IMR-90 (cell line): ENCODE results near the gene COPZ1. TPM values are rescaled to one million over a fixed set of nuclear protein-coding genes. Genes with fewer than 3 reads are reported as not detected.
A peak's percentile ranks its signal among the peaks of the same experiment; 100 is the strongest.

Experiments
- ATAC-seq: fragments of 200-7000 bp; cut with Tn5 transposase; 2 replicates; pipeline ENCODE4 v1.9.1; 2020; ENCODE audit warnings: low read depth, mild to moderate bottlenecking, moderate library complexity
- BruUV-seq: library from RNA; stranded (reverse); fragments of 400-500 nt; replicated peaks from 2 replicates; lab custom pipeline; 2021; lab: Mats Ljungman, UMichigan
- CTCF ChIA-PET: fragments of 300-600 bp; formaldehyde crosslinking; extraction: SDS; loops from one replicate; lab custom pipeline; 2021; ENCODE audit warnings: antibody characterized with exemption; lab: Yijun Ruan, JAX
- POLR2A ChIA-PET: fragments of 300-600 bp; sonication (Branson Sonifier 250); formaldehyde crosslinking; loops from one replicate; lab custom pipeline; 2022; ENCODE audit warnings: antibody characterized with exemption; ENCODE audit not compliant: unreplicated experiment; lab: Charles Lee
- DNase-seq: peaks from one replicate; pipeline ENCODE4 v3.0.0; 2013
- H2AFZ ChIP-seq: replicated peaks from 2 replicates; pipeline ENCODE3; 2013; ENCODE audit warnings: low read length, mild to moderate bottlenecking; ENCODE audit not compliant: poor library complexity
- H2AK5ac ChIP-seq: 2 replicates; pipeline ENCODE4 v1.6.1; 2013; ENCODE audit warnings: low read depth, low read length, inconsistent platforms
- H2AK9ac ChIP-seq: replicated peaks from 2 replicates; pipeline ENCODE3; 2013; ENCODE audit warnings: mild to moderate bottlenecking, low read depth, low read length, moderate library complexity; ENCODE audit not compliant: poor library complexity
- H2BK120ac ChIP-seq: 2 replicates; pipeline ENCODE4 v1.6.1; 2013; ENCODE audit warnings: low read depth, low read length, inconsistent platforms
- H2BK15ac ChIP-seq: 3 replicates; pipeline ENCODE4 v1.6.1; 2013; ENCODE audit warnings: low read depth, low read length, inconsistent platforms
- H2BK20ac ChIP-seq: 2 replicates; pipeline ENCODE4 v1.6.1; 2013; ENCODE audit warnings: low read depth, mild to moderate bottlenecking, inconsistent platforms, low read length, moderate library complexity
- H2BK5ac ChIP-seq: 2 replicates; pipeline ENCODE4 v1.6.1; 2013; ENCODE audit warnings: mild to moderate bottlenecking, low read depth, low read length, inconsistent platforms; ENCODE audit not compliant: poor library complexity, severe bottlenecking
- H3K14ac ChIP-seq: replicated peaks from 2 replicates; pipeline ENCODE4 v1.6.1; 2013; ENCODE audit warnings: low read depth, low read length, inconsistent platforms
- H3K18ac ChIP-seq: 2 replicates; pipeline ENCODE4 v1.6.1; 2013; ENCODE audit warnings: low read depth, low read length, control low read depth
- H3K23ac ChIP-seq: 2 replicates; pipeline ENCODE4 v1.6.1; 2013; ENCODE audit warnings: low read depth, low read length, inconsistent platforms
- H3K27ac ChIP-seq: 2 replicates; pipeline ENCODE4 v1.5.1; 2013; ENCODE audit warnings: mild to moderate bottlenecking, control low read depth, low read length; ENCODE audit not compliant: insufficient read depth
- H3K27me3 ChIP-seq: 2 replicates; pipeline ENCODE4 v1.6.1; 2013; ENCODE audit warnings: low read length; ENCODE audit not compliant: control insufficient read depth, insufficient read depth
- H3K36me3 ChIP-seq: 2 replicates; pipeline ENCODE4 v1.6.1; 2013; ENCODE audit warnings: low read length, mixed read lengths; ENCODE audit not compliant: control insufficient read depth, insufficient read depth
- H3K4ac ChIP-seq: 2 replicates; pipeline ENCODE4 v1.6.1; 2013; ENCODE audit warnings: low read depth, low read length, inconsistent platforms
- H3K4me1 ChIP-seq: 2 replicates; pipeline ENCODE4 v1.6.1; 2013; ENCODE audit warnings: low read length, mixed read lengths; ENCODE audit not compliant: control insufficient read depth, insufficient read depth
- H3K4me2 ChIP-seq: 2 replicates; pipeline ENCODE4 v1.6.1; 2013; ENCODE audit warnings: low read depth, mild to moderate bottlenecking, control low read depth, low read length, moderate library complexity
- H3K4me3 ChIP-seq: 2 replicates; pipeline ENCODE4 v1.5.1; 2013; ENCODE audit warnings: low read depth, mild to moderate bottlenecking, control low read depth, low read length, moderate library complexity; ENCODE audit not compliant: insufficient read depth
- H3K56ac ChIP-seq: 2 replicates; pipeline ENCODE4 v1.6.1; 2013; ENCODE audit warnings: low read length, inconsistent platforms; ENCODE audit not compliant: insufficient read depth; ENCODE audit errors: extremely low read depth
- H3K79me1 ChIP-seq, 2 experiments: 2 replicates each; pipeline ENCODE4 v1.6.1; 2013; ENCODE audit warnings: low read length in 2 of 2, inconsistent platforms in 1 of 2, low read depth in 1 of 2
- H3K9ac ChIP-seq: 2 replicates; pipeline ENCODE4 v1.6.1; 2013; ENCODE audit warnings: low read depth, low read length, control low read depth
- H3K9me1 ChIP-seq: 2 replicates; pipeline ENCODE4 v1.6.1; 2013; ENCODE audit warnings: low read length, inconsistent platforms; ENCODE audit not compliant: insufficient read depth
- H3K9me3 ChIP-seq: 2 replicates; pipeline ENCODE4 v1.6.1; 2013; ENCODE audit warnings: low read length; ENCODE audit not compliant: control insufficient read depth, insufficient read depth
- H4K20me1 ChIP-seq: 2 replicates; pipeline ENCODE4 v1.6.1; 2013; ENCODE audit warnings: low read length, inconsistent platforms; ENCODE audit not compliant: insufficient read depth
- H4K5ac ChIP-seq: 2 replicates; pipeline ENCODE4 v1.6.1; 2013; ENCODE audit warnings: mild to moderate bottlenecking, low read depth, low read length, control low read depth
- H4K8ac ChIP-seq, 2 experiments: 2 replicates each; pipeline ENCODE4 v1.6.1; 2013; ENCODE audit warnings: low read depth in 2 of 2, low read length in 2 of 2, control low read depth in 1 of 2, inconsistent platforms in 1 of 2
- H4K91ac ChIP-seq: 2 replicates; pipeline ENCODE4 v1.6.1; 2013; ENCODE audit warnings: low read depth, low read length, inconsistent platforms; ENCODE audit not compliant: insufficient read depth
- BHLHE40 ChIP-seq: fragments of 150-350 bp; IDR thresholded peaks from 2 replicates; pipeline ENCODE4 v1.6.1; 2016; ENCODE audit warnings: mild to moderate bottlenecking, low read depth, low read length
- CEBPB ChIP-seq: IDR thresholded peaks from 2 replicates; pipeline ENCODE4 v1.6.1; 2012; ENCODE audit warnings: low read depth, low read length, improper control_type of control experiment
- CHD1 ChIP-seq: IDR thresholded peaks from 2 replicates; pipeline ENCODE4 v1.6.1; 2012; ENCODE audit warnings: low read depth, low read length, improper control_type of control experiment
- CTCF ChIP-seq: conservative IDR thresholded peaks from 2 replicates; pipeline ENCODE4 v1.5.1; 2012; ENCODE audit warnings: mild to moderate bottlenecking, low read depth, low read length, improper control_type of control experiment
- ELK1 ChIP-seq: fragments of 150-350 bp; IDR thresholded peaks from 2 replicates; pipeline ENCODE4 v1.6.1; 2016; ENCODE audit warnings: low read depth, mild to moderate bottlenecking, low read length, moderate library complexity, borderline replicate concordance
- FOS ChIP-seq: fragments of 150-350 bp; IDR thresholded peaks from 2 replicates; pipeline ENCODE4 v1.6.1; 2016; ENCODE audit warnings: low read depth, low read length
- MAFK ChIP-seq: IDR thresholded peaks from 2 replicates; pipeline ENCODE4 v1.6.1; 2012; ENCODE audit warnings: low read depth, low read length, improper control_type of control experiment
- MAZ ChIP-seq: IDR thresholded peaks from 2 replicates; pipeline ENCODE4 v1.6.1; 2012; ENCODE audit warnings: low read depth, mild to moderate bottlenecking, low read length, improper control_type of control experiment, moderate library complexity, borderline replicate concordance
- MXI1 ChIP-seq: IDR thresholded peaks from 2 replicates; pipeline ENCODE4 v1.6.1; 2012; ENCODE audit warnings: low read depth, mild to moderate bottlenecking, low read length, moderate library complexity, borderline replicate concordance
- RAD21 ChIP-seq: IDR thresholded peaks from 2 replicates; pipeline ENCODE4 v1.6.1; 2012; ENCODE audit warnings: low read length, improper control_type of control experiment
- RCOR1 ChIP-seq: IDR thresholded peaks from 2 replicates; pipeline ENCODE4 v1.6.1; 2012; ENCODE audit warnings: mild to moderate bottlenecking, low read length, improper control_type of control experiment; ENCODE audit not compliant: insufficient replicate concordance
- RFX5 ChIP-seq: IDR thresholded peaks from 2 replicates; pipeline ENCODE4 v1.8.0; 2012; ENCODE audit warnings: low read depth, mild to moderate bottlenecking, low read length, moderate library complexity
- SMC3 ChIP-seq: fragments of 150-350 bp; IDR thresholded peaks from 2 replicates; pipeline ENCODE4 v1.6.1; 2016; ENCODE audit warnings: low read depth, mild to moderate bottlenecking, antibody characterized with exemption, low read length, moderate library complexity
- USF2 ChIP-seq: fragments of 150-350 bp; IDR thresholded peaks from 2 replicates; pipeline ENCODE4 v1.6.1; 2017; ENCODE audit warnings: mild to moderate bottlenecking, antibody characterized with exemption, low read length, low read depth
- WGBS, 2 experiments: methylation state at CpG; one replicate each; pipeline versions ENCODE4 v1.1.5 to v1.1.7; 2013; ENCODE audit warnings: missing lambda C conversion rate in 2 of 2; ENCODE audit not compliant: insufficient read length in 1 of 2; ENCODE audit errors: extremely low coverage in 2 of 2; 5-methylcytosine and 5-hydroxymethylcytosine counted together
- dilution Hi-C: fragments of 300-500 bp; cut with HindIII; formaldehyde crosslinking; loops from one replicate; pipeline ENCODE4 v1.14.3; 2018; ENCODE audit warnings: low sequenced_read_pairs; ENCODE audit not compliant: unreplicated experiment
- in situ Hi-C: fragments of 300-500 bp; cut with MboI; formaldehyde crosslinking; loops from 3 replicates; pipeline ENCODE4 v1.14.3; 2019; ENCODE audit warnings: low sequenced_read_pairs, inconsistent platforms, mixed read lengths
- intact Hi-C: fragments of 100-400 bp; cut with micrococcal nuclease; formaldehyde crosslinking; loops from 2 replicates; pipeline ENCODE4 v1.10.0; 2022
- polyA plus RNA-seq, 3 experiments: library from polyadenylated mRNA; depleted of rRNA; stranded (reverse); fragments of >200 nt; gene quantifications; 2 replicates each; pipeline ENCODE4 v1.2.3, GENCODE V29; 2012; ENCODE audit warnings: low replicate concordance in 1 of 3
- total RNA-seq: library from RNA; depleted of rRNA; stranded (reverse); fragments of >200 nt; gene quantifications from 2 replicates; pipeline ENCODE4 v1.2.3, GENCODE V29; 2012

Gene COPZ1
- total and polyA plus RNA-seq, 2 of the 4 experiments (the other 2 are of a cell fraction), result 187 to 382 TPM

GRCh38 chr12:54390176-54390667 lies 65.3 kb downstream of the COPZ1 start:
- peak overlapping the region; percentile 20; the same call in 1 of the 2 replicates for H2AK5ac ChIP-seq
- in situ Hi-C loops (no loop called here), intact Hi-C loops (no loop called here), dilution Hi-C loops (no loop called here)
- H3K36me3 ChIP-seq, result peaks cover 27% of the 10 kb centered on the region
- no peak overlapping the region for H3K4me2 ChIP-seq
- H4K5ac ChIP-seq, result no peak overlapping the region
- no CpG with 5 or more reads among the region's 7 CpGs for WGBS, 2 experiments
- H3K56ac ChIP-seq, result no peak overlapping the region
- no peak overlapping the region for H2AFZ ChIP-seq
- no peaks in the 10 kb centered on the region for H3K9me1 ChIP-seq
- H3K27ac ChIP-seq, result no peak overlapping the region
- no peak overlapping the region for H3K14ac ChIP-seq
- H4K20me1 ChIP-seq, result peaks cover 18% of the 10 kb centered on the region
- peak overlapping the region; percentile 38 for H2AK9ac ChIP-seq
- H3K27me3 ChIP-seq, result no peaks in the 10 kb centered on the region
- H3K9ac ChIP-seq, result no peak overlapping the region
- no peak overlapping the region for H2BK20ac ChIP-seq
- CTCF ChIA-PET, result no interaction called here
- no peak overlapping the region for H2BK15ac ChIP-seq
- peaks cover 4% of the 10 kb centered on the region; the same call in 1 of the 2 replicates for H3K4me1 ChIP-seq
- no peak overlapping the region for H3K18ac ChIP-seq
- H3K23ac ChIP-seq, result no peak overlapping the region
- DNase-seq (no peak), ATAC-seq (no peak)
- no peak for TF ChIP-seq SMC3
- no peak for TF ChIP-seq MAFK
- TF ChIP-seq CEBPB, result no peak
- TF ChIP-seq MAZ, result no peak
- TF ChIP-seq RAD21, result no peak
- no peak for TF ChIP-seq RFX5
- no peak for TF ChIP-seq MXI1
- no peak for TF ChIP-seq USF2
- no peak for TF ChIP-seq RCOR1
- TF ChIP-seq ELK1, result no peak
- no peak for TF ChIP-seq BHLHE40
- no peak for TF ChIP-seq CTCF
- TF ChIP-seq CHD1, result no peak
- no peak for TF ChIP-seq FOS
- POLR2A ChIA-PET, result no interaction called here
- peaks cover 0 to 13% of the 10 kb centered on the region in 2 experiments; a peak in 2 of 4 replicates for H3K79me1 ChIP-seq
- no peak overlapping the region for H2BK5ac ChIP-seq
- BruUV-seq, result no TSS peak
- no peak overlapping the region for H2BK120ac ChIP-seq
- no peaks in the 10 kb centered on the region for H3K9me3 ChIP-seq
- no peak overlapping the region for H4K8ac ChIP-seq
- H3K4ac ChIP-seq, result no peak overlapping the region
- no peak overlapping the region for H4K91ac ChIP-seq
- H3K4me3 ChIP-seq, result no peak overlapping the region
